Renal cortex interstitium (tissue), 11 donors: ENCODE data around the gene CDK4. TPM values are rescaled to one million over a fixed set of nuclear protein-coding genes. Genes with fewer than 3 reads are reported as not detected.

Experiments used
- DNase-seq, 11 donors: peaks; one replicate each; pipeline ENCODE4 v3.0.0-alpha.2; 2013; ENCODE audit warnings: low read depth in 9 of 11, low spot score in 4 of 11; ENCODE audit errors: extremely low read depth in 1 of 11
- polyA plus RNA-seq, 3 donors: library from polyadenylated mRNA; unstranded; fragments of 120-200 nt; gene quantifications; one replicate each; pipeline ENCODE4 v1.2.1, GENCODE V29; 2013; ENCODE audit not compliant: insufficient read length in 3 of 3

The CDK4 gene
- polyA plus RNA-seq, 3 donors, result 218 to 260 (median 221) TPM

DNA sequence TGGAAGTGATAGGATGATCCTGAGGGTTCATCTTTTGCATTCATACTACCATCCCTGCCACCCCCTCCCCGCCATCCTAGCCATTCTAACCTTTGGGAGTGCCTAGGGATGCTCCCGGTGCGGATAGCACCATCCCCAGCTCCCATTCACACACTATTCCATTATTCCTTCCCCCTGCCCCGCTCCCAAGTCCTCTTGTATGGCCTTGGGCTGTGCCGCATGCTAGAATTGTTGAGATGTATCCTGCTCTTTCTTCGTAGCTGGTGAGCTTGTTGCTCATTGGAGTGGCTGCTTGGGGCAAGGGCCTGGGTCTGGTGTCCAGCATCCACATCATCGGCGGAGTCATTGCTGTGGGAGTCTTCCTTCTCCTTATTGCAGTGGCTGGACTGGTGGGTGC, 6.6 kb downstream of the CDK4 start:
- DNase-seq, result no peak

DNA sequence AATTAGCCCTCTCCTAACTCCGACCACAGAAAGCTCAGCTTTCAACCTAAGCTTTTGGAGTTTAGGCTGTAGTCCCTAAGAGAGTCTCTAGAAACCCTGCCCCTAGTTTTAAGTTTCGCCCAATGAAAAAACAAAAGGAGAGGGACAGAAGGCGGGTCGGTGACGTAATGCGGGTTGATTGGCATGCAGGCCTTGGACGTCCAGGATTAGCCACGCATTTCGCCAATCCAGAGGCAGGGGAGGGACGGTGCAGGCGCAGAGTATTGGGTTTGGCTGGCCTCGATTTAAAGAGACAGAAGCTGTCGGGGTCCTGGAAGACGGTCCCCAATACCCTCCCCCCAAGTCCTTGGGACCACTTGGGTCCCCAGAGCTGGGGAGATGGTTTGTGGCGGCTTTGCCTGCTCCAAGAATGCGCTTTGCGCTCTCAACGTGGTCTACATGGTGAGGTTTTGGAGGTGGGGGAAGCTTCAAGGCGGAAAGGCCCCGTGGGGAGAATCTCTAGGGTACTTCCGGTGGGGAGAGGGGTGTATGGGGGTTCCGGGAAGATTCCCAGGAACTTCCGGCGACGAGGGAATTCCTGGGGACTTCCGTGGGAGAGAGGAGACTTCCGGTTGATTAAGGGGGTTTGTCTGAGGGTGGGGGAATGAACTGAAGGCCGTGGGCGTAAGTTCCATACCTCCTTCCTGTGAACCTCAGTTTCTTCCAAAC, 7.2 kb downstream of the CDK4 start, which contains the start of gene TSPAN31:
Gene TSPAN31 (plus strand): TSS at position 263 of the 708 bp plus-strand sequence. CDS start 116 bp downstream, at position 379.
- DNase-seq, result peak; percentile 96 to 99 (median 97)

DNA sequence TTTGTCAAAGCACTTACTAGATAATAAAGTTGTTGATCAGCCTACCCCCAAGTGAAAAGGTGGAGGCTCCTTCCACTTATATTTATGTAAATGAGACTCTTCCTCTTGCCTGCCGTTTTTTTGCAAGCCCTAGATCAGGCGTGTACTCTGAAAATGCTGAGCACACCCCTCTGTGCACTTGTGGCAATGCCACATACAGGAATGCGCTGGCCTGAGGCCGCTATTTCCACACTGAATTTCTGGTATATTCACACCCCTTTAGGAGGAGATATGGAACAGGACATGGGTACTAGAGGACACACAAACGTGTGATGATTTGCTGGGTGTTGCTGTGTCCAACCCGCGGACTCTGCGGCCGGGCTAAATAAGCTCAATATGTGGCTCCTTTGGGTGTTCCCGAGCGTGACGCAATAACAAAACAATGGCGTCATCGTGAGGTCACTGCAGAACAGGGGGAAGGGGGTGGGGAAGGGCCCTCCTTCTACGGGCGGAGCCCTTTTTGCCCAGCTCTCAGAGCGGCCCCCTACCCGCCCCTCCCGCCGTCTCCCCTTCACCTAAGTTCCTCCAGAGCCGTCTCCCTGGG, 7.8 kb downstream of the CDK4 start:
- peak in 5 of 11 donors; percentile 70 to 80 (median 78) for DNase-seq

DNA sequence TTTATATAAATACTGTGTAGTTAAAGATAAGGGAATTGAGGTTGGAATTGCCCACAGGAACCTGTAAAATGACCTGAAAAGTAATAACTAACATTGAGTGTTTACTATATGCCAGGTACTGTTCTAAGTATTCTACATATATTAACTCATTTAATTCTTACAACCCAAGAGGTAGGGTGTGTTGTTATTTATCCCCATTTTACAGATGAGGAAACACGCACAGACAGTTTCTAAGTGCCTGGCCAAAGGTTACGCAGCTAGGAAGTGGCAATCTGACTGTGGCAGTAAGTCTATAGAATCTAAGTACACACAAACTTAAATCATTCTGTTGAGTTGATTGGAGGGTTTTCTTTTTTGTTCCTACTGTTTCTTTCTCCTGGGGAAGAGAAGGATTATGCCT, 8.3 kb downstream of the CDK4 start:
- no peak for DNase-seq

DNA sequence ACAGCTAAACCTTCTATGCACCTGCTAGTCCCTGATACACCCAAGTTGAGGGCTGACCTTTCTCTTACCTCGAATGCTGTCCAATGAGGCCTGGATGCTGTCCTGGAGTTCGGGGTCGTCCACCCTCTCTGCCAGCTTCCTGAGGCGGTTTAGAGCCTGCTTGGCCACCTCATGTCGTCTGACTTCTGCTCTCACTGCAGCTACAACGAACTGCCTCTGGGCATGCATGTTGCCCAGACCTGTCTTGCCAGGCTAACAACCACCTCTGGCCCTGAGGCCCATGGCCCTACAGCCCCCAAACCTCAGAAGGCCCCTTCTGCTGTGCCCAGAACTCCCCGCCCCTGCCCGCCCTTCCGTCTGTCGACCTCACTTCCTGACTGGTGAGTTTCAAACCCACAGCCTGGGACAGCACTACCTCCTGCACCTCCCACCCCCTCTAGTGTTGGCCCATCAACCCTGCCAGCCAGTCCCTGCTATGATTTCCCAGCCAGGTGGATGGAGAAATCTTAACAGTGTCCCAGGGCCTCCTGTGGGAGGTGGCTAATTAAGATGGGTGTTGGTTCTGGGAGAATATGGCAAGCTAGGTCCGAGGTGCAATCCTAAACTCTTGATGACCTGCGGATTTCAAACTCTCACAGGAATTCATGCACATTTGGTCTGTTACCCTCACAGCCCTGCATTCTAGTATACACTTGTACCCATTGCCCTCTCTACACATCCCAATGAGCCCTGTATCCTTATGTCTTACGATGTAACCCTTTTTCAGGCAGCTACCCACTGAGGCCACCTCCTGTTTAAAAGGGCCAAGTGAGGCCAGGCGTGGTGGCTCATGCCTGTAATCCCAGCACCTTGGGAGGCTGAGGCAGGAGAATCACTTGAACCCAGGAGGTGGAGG, 10.0 kb downstream of the CDK4 start:
- DNase-seq, result no peak

DNA sequence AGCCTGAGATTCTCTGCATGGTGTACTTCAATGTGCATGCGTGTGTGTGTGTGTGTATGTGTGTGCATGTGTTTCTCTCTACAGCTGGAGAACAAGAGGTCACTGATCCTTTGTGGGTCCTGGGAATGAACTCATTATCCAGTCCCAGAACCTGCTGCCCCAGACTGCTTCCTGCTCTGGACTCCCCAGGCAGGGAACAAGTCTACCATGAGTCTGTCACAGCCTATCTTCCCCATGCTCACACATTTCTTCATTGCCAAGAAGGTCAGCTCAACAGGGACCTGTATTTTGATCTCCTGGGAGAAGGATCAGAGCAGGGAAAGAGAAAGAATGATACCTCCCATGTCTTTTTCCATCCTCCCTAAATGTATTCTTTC, 10.7 kb downstream of the CDK4 start:
- no peak for DNase-seq

DNA sequence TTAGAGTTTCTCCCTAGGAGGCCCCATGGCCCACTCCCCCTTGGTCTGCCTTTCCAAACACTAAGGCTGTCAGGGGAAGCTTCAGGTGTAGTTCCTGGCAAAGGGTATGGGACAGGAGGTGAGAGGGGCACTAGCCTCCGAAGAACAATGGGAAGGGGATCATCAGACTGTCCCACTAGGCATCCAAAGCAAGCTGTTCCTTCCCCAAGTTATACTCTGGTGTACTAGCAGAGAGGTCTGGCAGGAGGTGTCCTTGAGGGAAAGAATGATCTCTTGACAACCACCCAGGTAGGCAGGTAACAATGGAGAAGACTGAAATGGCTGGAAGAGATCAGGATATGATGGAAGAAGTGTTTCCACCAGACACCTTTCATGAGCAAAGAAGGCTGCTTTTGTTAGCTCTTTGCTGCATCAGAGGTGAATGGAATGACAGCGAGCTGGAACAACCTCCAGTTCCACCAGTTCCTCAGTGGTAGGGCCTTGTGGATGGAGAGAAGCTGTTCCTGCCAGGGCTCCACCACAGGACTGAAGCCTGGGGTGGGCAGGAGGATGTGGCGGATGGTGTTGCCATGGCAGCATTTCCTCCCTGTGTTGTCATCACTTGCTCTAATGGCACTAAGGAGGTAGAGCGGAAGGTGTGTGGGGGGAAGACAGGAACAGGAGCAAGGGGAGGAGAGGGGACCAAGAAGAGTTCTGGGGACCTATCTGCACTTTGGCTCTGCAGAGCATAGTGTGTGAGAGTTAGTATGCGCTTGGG, 11.3 kb downstream of the CDK4 start:
- no peak for DNase-seq

DNA sequence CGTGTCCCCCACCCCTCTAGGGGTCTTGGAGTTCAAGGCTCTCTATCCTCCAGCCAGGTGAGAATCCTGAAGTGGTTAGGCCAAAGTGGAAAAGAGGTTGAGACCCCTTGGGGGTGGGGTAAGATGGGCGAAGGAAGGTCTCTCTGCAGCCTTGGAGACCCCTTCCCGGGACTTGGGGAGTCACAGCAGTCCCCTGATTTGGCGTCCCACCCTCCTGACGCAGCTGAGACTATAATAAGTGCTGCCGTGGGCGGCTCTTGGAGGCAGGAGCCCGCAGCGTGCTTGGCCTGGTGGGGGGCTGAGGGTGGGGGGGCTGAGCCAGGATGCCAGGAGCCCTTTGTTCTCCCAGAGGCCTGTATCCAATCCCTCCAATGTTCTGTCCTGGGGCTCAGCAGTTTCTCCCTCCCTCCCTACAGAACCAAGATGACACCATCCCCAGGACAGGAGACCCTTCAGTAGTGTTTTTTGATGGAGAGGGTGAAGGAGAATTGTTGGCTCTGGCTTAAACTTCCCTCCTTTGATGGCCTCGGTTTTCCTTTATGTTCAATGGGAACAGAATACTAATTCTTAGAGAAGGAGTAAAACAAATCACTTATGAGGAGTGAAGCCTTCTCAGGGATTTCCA, 12.1 kb downstream of the CDK4 start:
- no peak for DNase-seq

DNA sequence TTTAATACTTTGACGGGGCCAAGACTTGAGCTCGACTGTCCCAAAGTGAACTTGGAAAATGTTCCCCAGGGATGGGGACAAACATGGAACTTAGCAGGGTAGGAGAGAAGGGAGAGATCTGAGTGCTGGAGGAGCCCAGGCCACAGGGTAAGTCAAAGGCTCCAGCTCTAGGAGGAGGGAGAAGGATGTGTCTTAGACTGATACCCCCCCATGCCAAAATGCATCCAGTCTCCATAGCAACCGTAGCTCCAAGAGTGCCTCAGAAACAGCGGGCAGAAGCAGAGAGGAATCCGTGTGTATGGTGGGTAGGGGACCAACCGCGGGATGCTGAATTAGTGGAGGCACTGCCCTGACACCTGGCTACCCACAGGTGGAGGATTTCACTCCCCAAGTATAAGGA, 12.7 kb downstream of the CDK4 start:
- no peak for DNase-seq

DNA sequence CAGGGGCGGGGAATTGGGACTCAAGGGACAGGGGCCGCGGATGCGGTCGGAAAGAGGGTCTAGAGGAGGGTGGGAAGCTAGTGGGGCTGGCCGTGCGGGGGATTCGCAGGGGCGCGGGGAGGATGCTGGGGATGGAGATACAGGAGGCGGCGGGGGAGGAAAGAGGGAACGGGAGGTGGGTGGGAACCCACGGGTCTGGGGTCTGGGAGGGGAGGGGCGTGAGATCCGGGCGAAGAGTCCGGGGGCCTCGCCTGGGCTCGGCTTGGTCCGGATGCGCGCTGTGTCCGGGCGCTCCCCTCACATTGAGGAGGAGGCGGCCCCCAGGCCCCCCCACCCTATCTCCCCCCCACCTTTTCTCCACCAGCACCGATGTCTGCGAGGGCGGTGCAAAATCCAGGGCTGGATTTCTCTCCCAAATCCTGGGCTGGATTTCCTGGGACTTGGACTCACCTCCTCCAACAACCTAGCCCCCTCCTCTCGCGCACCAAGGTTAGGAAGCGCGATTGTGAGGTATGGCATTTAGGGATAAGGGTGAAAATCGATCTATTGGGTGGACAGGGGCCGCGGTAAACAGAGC, 13.4 kb downstream of the CDK4 start, which contains the start of gene AGAP2:
Gene AGAP2 (minus strand): TSS at position 82 of the 577 bp plus-strand sequence. CDS start 496 bp downstream, outside the sequence.
- no peak for DNase-seq

DNA sequence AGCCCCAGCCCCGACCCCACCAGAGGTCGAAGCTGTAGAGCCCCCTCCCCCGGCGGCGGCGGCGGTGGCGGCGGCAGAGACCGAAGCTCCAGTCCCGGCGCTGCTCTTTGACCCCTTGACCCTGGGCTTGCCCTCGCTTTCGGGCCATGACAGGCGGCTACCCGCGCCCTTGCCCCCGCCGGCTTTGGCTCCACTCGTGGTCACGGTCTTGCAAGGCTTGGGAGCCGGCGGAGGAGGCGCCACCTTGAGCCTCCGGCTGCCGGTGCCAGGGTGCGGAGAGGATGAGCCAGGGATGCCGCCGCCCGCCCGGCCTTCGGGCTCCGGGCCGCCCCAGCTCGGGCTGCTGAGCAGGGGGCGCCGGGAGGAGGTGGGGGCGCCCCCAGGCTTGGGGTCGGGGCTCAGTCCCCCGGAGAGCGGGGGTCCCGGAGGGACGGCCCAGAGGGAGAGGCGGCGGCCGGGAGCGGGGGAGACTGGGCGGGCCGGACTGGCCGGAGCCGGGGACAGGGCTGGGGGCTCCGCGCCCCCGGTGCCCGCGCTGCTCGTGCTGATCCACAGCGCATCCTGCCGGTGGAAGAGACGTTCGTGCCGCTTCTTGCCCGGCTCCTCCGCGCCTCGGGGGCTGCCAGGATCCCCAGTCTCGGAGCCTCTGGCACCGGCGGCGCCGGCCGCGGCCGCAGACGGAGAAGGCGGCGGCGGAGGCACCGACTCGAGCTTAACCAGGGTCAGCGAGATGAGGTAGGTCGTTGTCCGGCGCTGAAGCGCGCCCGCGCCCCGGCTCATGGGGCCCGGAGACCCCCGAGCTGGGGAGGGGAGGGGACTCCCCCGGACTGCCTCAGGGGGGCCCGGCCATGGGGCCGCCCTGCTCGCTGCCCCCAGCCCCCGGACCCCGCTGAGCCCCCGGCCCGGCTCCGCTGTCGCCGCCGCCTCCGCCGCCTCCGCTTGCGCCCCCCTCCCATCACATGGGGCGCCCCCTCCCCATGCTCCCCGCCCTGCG, 14.3 kb downstream of the CDK4 start:
- no peak for DNase-seq

DNA sequence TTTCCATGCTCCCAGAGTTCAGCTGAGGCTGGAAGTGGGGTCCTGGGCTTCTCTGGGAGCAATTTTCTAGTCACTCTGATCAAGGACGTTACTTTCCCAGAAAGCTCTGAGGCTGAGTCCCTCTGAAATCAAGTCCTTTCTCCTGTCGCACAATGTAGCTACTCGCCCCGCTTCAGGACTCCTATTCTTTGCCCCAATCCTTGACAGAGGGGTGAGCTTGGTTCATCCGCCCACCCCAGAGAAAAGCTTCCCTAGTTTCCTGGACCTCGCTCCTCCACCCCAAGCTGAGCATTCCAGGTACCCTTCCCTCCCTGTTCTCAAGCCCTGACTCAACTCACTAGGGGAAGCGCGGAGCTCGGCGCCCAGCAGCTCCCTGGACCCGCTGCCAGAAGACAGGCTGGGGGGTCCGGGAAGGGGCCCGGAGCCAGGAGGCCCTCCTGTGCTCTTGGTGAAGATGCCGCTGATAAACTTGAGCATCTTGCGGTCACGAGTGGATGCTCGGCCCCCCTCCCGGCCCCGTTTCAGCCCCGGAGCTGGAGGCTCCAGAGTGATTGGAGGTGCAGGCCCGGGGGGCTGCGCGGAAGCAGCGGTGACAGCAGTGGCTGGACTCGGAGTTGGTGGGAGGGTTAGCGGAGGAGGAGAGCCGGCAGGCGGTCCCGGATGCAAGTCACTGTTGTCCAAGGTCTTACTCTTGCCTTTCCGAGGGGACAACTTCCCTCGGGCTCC, 15.2 kb downstream of the CDK4 start:
- DNase-seq, result no peak

DNA sequence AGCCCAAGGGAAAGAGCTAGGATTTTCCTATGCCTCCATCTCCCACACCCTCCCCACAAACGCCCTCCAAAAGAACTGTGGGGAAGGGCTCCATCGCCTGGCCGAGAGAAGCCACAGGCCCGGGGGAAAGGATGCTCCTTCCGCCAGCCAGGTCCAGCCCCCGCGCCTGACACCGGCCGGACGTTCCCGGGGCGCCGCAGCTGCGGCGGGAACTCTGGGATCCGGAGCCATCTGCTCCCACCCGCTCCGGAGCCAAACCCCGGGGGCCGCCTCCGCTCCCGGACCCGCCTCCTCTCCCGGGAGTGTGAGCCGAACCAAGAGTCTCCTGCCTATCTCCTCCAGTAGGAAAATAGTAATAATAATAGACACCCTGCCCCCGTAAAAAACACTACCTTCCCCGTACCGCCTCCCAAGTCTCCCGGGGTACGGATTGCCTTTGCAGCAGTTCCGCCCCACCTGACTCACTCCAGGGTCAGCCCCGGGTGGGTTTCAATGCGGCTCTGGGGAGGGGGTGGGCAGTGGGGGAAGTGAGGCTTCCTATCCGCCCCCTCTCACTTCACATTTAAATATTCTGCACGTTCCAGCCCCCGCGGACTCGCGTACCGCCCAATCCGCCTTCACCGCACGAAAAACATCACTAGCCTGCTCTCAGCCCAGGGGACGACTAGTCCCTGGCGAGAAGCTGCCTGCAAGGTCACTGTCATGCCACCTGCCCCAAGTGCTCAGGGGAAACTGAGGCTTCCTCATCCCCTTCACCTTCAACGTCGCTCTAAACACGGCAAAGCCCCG, 16.0 kb downstream of the CDK4 start:
- no peak for DNase-seq

DNA sequence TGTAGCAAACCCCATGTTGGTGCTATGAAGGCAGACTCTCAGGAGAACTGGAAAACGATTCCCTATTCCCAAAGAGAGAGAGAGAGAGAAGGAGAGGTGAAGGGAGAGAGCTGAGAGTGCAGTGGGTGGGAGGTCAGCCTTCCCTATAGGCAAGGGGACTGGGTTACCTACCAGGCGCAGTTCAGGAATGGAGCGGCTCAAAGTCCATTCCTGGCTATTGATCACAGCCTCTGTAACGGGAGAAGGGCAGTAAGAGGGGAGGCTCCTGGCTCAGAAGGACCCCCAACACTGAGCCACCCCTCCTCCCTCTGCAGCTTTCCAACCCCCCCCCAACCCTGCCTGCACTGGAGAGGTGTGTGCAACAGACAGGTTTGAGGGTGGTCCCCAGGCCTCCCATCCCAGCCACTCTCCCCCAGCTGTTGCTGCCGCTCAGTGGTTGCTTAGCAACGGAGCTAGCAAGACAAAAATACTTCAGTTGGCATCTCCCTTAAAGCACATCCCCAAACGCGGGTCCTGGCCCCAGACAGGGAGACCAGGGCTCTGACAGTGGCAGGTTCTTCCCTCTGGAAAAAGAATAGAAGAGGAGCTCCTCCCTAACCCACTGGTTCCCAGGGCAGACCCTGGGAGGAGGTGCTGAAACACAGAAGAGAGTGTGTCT, 16.8 kb downstream of the CDK4 start:
- DNase-seq, result no peak

DNA sequence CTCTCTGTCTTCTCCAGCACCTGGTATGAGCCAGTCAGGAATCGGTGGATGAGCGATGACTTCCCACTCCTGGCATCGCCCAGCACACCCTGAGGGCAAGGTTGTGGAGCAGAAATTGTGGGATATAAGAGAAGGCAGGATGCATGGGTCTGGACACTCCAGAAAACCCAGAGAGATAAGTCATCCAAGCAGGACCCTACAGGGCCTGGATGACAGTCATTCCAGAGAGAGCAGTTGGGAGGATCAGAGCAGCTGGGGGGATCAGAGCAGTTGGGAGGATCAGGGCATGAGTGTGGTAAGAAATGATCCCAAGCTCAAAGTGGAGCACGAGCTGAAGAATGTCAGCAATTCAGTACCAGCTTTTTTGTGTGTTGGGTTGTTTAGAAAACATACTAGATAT, 17.5 kb downstream of the CDK4 start:
- DNase-seq, result no peak
